Activated naive CD8-positive, alpha-beta T cell treated with anti-CD3 and anti-CD28 coated beads, Interleukin-2, amount 50 U/mL, for 24 hours (primary cell): ENCODE data around the gene GPR107.
A peak's percentile ranks its signal among the peaks of the same experiment; 100 is the strongest.

Experiments
- ATAC-seq: fragments of 150-1000 bp; cut with Tn5 transposase; one replicate; pipeline ENCODE4 v1.10.0; 2021
- DNase-seq: peaks from one replicate; pipeline ENCODE4 v3.0.0; 2021
- H3K27ac Mint-ChIP-seq: one replicate; pipeline ENCODE4 v1.8.0; 2021; ENCODE audit warnings: mild to moderate bottlenecking, mixed read lengths
- H3K27me3 Mint-ChIP-seq: one replicate; pipeline ENCODE4 v1.8.0; 2021; ENCODE audit warnings: mixed read lengths
- H3K36me3 Mint-ChIP-seq: one replicate; pipeline ENCODE4 v1.8.0; 2021; ENCODE audit warnings: low read depth, mixed read lengths
- H3K4me1 Mint-ChIP-seq: one replicate; pipeline ENCODE4 v1.8.0; 2021; ENCODE audit warnings: mixed read lengths
- H3K4me3 Mint-ChIP-seq: one replicate; pipeline ENCODE4 v1.8.0; 2021; ENCODE audit warnings: mild to moderate bottlenecking, moderate library complexity, mixed read lengths
- H3K9me3 Mint-ChIP-seq: one replicate; pipeline ENCODE4 v1.8.0; 2021; ENCODE audit warnings: mixed read lengths

Gene GPR107

DNA sequence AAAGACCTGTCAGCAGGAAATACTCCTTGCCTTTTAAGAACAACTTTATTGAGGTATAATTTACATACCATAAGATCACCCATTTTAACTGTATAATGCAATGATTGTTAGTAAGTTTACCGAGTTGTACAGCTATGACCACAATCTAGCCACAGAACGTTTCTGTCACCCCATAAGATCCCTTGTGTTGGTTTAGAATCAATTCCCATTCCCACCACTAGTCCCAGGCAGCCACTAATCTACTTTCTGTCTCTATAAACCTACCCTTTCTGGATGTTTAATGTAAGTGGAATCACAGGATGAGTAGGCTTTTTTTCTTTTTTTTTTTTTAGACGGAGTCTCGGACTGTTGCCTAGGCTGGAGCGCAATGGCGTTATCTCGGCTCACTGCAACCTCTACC, 4.4 kb downstream of the GPR107 start:
- no peaks in the 10 kb centered on the region for H3K27me3 Mint-ChIP-seq
- H3K9me3 Mint-ChIP-seq, result no peaks in the 10 kb centered on the region
- no peak overlapping the region for H3K27ac Mint-ChIP-seq
- ATAC-seq, result no peak
- H3K36me3 Mint-ChIP-seq, result peaks cover 18% of the 10 kb centered on the region
- peaks cover 32% of the 10 kb centered on the region for H3K4me1 Mint-ChIP-seq
- DNase-seq, result no peak
- no peak overlapping the region for H3K4me3 Mint-ChIP-seq

DNA sequence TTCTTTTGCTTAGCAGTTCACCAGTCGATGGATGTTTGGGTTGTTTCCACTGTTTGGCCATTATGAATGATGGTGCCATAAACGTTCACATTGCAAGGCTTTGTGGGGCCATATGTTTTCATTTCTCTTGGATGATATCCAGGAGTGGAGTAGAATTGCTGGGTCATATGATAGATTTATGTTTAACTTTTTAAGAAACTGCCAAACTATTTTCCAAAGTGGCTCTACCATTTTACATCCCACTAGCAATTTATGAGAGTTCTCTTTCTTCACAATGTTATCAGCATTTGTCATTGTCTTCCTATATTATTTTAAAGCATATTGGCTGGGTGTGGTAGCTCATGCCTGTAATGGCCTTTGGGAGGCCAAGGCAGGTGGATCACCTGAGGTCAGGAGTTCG, 5.2 kb downstream of the GPR107 start:
- Mint-ChIP-seq H3K27ac (no peak overlapping the region), H3K36me3 (peaks cover 18% of the 10 kb centered on the region), H3K4me1 (peaks cover 31% of the 10 kb centered on the region), H3K4me3 (no peak overlapping the region), H3K9me3 (no peaks in the 10 kb centered on the region), H3K27me3 (no peaks in the 10 kb centered on the region)
- ATAC-seq (no peak), DNase-seq (no peak)

- Mint-ChIP-seq H3K9me3 (no peaks in the 10 kb centered on the region), H3K4me3 (no peak overlapping the region), H3K27me3 (no peaks in the 10 kb centered on the region), H3K27ac (no peak overlapping the region), H3K4me1 (peaks cover 26% of the 10 kb centered on the region), H3K36me3 (peaks cover 15% of the 10 kb centered on the region)
- DNase-seq (no peak), ATAC-seq (no peak)
Measured at GRCh38 chr9:130060296-130060695, 6.6 kb downstream of the GPR107 start.

- Mint-ChIP-seq H3K9me3 (no peaks in the 10 kb centered on the region), H3K27ac (no peak overlapping the region), H3K36me3 (peaks cover 18% of the 10 kb centered on the region), H3K4me1 (peaks cover 27% of the 10 kb centered on the region), H3K27me3 (no peaks in the 10 kb centered on the region), H3K4me3 (no peak overlapping the region)
- DNase-seq (no peak), ATAC-seq (no peak)
Measured at GRCh38 chr9:130062750-130063149, 9.0 kb downstream of the GPR107 start.

DNA sequence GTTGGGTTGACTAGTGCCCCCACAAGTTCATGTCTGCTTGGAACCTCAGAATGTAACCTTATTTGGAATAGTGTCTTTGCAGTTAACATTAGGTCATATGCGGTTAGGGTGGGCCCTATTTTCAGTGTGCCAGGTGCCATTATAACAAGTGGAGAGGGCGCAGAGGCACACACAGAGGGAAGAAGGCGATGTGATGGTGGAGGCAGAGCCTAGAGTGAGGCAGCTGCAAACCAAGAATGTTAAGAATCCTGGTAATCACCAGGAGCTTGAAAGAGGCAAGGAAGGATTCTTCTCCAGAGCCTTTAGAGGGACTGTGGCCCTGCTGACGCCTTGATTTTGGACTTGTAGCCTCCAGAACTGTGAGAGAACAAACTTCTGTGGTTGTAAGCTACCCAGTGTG, 10.9 kb downstream of the GPR107 start:
- Mint-ChIP-seq H3K4me3 (no peak overlapping the region), H3K36me3 (peaks cover 10% of the 10 kb centered on the region), H3K4me1 (peaks cover 36% of the 10 kb centered on the region), H3K27me3 (no peaks in the 10 kb centered on the region), H3K9me3 (no peaks in the 10 kb centered on the region), H3K27ac (no peak overlapping the region)
- ATAC-seq (no peak), DNase-seq (no peak)

- Mint-ChIP-seq H3K9me3 (no peaks in the 10 kb centered on the region), H3K4me1 (peaks cover 40% of the 10 kb centered on the region), H3K36me3 (peaks cover 5% of the 10 kb centered on the region), H3K4me3 (no peak overlapping the region), H3K27ac (no peak overlapping the region), H3K27me3 (no peaks in the 10 kb centered on the region)
- no peak for DNase-seq
- no peak for ATAC-seq
Measured at GRCh38 chr9:130069048-130069447, 15.3 kb downstream of the GPR107 start.

DNA sequence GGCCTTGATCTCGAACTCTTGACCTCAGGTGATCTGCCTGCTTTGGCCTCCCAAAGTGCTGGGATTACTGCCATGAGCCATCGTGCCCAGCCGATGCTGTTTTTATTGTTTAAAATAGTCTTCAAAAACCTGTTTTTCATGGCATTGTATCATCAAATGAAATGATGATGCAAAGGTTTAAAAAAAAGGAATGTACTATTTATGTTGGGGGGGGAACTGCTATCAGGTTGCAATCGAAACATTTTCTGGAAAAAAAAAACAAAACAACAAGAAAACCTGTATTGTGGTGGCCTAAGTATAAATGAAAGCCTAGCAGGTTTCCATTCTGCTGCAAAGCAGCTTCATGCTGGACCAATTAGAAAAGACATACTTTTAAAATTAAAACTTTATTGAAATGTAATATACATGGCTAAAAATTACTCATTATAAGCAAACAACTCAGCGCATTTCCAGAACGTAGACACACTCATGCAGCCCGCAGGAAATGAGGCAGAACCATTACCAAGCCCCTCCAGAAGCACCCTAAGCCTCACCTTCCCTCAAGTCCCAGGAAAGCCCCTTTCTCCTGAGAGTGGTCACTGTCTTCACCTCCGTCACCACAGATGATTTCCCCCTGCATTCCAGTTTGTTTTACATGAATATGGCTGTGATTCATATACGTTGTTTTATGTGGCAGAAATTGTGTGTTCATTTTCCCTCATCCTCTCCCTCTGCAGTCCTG, 19.0 kb downstream of the GPR107 start:
- DNase-seq (peak; percentile 25), ATAC-seq (peak; percentile 85)

DNA sequence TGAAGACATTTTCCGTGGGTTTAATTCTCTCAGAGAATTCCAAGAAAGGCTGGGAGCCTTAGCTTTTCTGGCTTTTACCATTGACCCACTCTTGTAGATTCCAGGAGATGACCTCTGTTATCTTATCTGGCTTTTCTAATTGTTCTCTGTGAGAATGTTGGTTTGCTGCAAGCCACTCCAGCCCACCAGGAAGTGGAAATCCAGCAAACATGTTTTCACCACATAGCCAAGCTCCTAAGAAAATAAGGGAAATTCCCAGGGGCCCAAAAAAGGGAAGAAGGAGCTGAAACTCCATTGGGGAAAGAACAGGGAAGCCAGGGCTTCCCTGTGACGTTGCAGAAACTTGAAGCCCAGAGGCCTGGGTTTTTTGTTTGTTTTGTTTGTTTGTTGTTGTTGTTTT, 19.7 kb downstream of the GPR107 start:
- H3K9me3 Mint-ChIP-seq, result no peaks in the 10 kb centered on the region
- no peak overlapping the region for H3K4me3 Mint-ChIP-seq
- ATAC-seq (no peak), DNase-seq (no peak)
- no peaks in the 10 kb centered on the region for H3K27me3 Mint-ChIP-seq
- peaks cover 17% of the 10 kb centered on the region for H3K36me3 Mint-ChIP-seq
- H3K4me1 Mint-ChIP-seq, result peaks cover 36% of the 10 kb centered on the region
- H3K27ac Mint-ChIP-seq, result peak overlapping the region; percentile 41

More for the DNA sequence above, 19.0 kb downstream of the GPR107 start:
- Mint-ChIP-seq H3K27ac (peak overlapping the region; percentile 41), H3K27me3 (no peaks in the 10 kb centered on the region), H3K4me1 (peaks cover 42% of the 10 kb centered on the region), H3K9me3 (no peaks in the 10 kb centered on the region), H3K36me3 (peaks cover 13% of the 10 kb centered on the region), H3K4me3 (no peak overlapping the region)

- no peaks in the 10 kb centered on the region for H3K9me3 Mint-ChIP-seq
- H3K36me3 Mint-ChIP-seq, result peaks cover 41% of the 10 kb centered on the region
- DNase-seq (no peak), ATAC-seq (no peak)
- no peak overlapping the region for H3K4me3 Mint-ChIP-seq
- peaks cover 12% of the 10 kb centered on the region for H3K4me1 Mint-ChIP-seq
- no peak overlapping the region for H3K27ac Mint-ChIP-seq
- H3K27me3 Mint-ChIP-seq, result no peaks in the 10 kb centered on the region
Measured at GRCh38 chr9:130078547-130078946, 24.8 kb downstream of the GPR107 start.

- no peaks in the 10 kb centered on the region for H3K4me1 Mint-ChIP-seq
- no peak overlapping the region for H3K27ac Mint-ChIP-seq
- H3K36me3 Mint-ChIP-seq, result peaks cover 38% of the 10 kb centered on the region
- ATAC-seq (no peak), DNase-seq (no peak)
- H3K4me3 Mint-ChIP-seq, result no peak overlapping the region
- H3K27me3 Mint-ChIP-seq, result no peaks in the 10 kb centered on the region
- H3K9me3 Mint-ChIP-seq, result no peaks in the 10 kb centered on the region
Measured at GRCh38 chr9:130084337-130084736, 30.6 kb downstream of the GPR107 start.

DNA sequence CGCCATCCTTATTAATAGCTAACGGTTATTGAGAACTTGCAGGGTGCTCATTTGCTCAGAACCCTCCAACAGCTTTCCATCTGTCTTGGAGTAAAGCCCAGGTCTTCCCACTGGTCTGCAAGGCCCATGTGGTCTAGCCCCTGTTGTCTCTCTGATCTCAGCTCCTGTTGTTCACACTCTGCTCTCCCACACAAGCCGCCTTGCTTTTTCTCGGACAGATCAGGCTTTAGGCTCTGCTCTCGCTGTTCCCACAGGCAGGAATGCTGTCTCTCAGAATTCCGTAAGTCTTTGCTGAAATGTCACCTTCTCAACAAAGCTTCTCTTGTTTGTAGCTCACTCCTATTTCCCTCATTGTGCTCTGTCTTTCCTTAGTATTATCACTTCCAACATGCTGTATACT, 34.3 kb downstream of the GPR107 start:
- H3K4me3 Mint-ChIP-seq, result no peak overlapping the region
- ATAC-seq, result no peak
- no peaks in the 10 kb centered on the region for H3K27me3 Mint-ChIP-seq
- H3K9me3 Mint-ChIP-seq, result no peaks in the 10 kb centered on the region
- DNase-seq, result no peak
- H3K4me1 Mint-ChIP-seq, result no peaks in the 10 kb centered on the region
- H3K27ac Mint-ChIP-seq, result no peak overlapping the region
- H3K36me3 Mint-ChIP-seq, result peaks cover 36% of the 10 kb centered on the region

DNA sequence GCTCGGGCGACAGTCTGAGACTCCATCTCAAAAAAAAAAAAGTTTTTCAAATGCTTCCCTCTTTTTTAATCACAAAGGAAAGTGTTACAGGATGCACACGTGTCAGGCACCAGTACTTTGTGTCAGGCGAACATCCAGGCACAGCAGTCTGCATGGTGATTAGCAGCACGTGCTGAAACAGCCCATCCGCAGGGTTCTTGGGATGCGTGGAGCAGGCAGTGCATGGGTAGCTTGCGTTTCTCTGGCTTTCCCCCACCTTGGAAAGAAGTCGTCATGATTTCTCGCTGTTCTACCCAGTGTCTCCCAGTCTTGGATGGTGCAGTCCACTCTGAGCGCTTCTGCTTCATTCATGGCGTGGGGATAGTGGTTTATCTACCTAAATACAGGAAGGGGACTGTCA, 35.4 kb downstream of the GPR107 start:
- DNase-seq (no peak), ATAC-seq (no peak)
- Mint-ChIP-seq H3K4me3 (no peak overlapping the region), H3K27ac (no peak overlapping the region), H3K36me3 (peaks cover 36% of the 10 kb centered on the region), H3K9me3 (no peaks in the 10 kb centered on the region), H3K27me3 (no peaks in the 10 kb centered on the region), H3K4me1 (no peaks in the 10 kb centered on the region)

DNA sequence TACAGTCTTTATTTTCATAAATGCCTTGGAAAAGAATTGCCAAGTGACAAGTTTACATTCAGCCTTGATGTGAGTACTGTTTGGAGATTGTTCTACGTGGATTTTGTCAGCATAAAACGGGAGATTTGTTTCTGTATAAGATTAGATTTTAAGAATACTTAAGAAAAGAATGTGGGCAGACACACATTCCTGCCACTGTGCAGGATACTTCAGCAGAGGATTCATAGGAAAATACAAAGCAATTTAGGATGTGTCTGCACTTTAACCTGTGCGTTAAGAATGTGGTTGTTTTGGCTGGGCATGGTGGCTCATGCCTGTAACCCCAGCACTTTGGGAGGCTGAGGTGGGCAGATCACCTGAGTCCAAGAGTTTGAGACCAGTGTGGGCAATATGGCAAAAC, 37.2 kb downstream of the GPR107 start:
- Mint-ChIP-seq H3K4me1 (peaks cover 11% of the 10 kb centered on the region), H3K36me3 (peaks cover 41% of the 10 kb centered on the region), H3K27me3 (no peaks in the 10 kb centered on the region), H3K9me3 (no peaks in the 10 kb centered on the region), H3K4me3 (no peak overlapping the region), H3K27ac (no peak overlapping the region)
- no peak for DNase-seq
- ATAC-seq, result no peak

GRCh38 chr9:130092910-130093309, 39.2 kb downstream of the GPR107 start:
- H3K4me3 Mint-ChIP-seq, result no peak overlapping the region
- peaks cover 47% of the 10 kb centered on the region for H3K36me3 Mint-ChIP-seq
- no peak for DNase-seq
- ATAC-seq, result no peak
- H3K27me3 Mint-ChIP-seq, result no peaks in the 10 kb centered on the region
- no peaks in the 10 kb centered on the region for H3K9me3 Mint-ChIP-seq
- peak overlapping the region; percentile 18 for H3K27ac Mint-ChIP-seq
- peaks cover 20% of the 10 kb centered on the region for H3K4me1 Mint-ChIP-seq

GRCh38 chr9:130095872-130096271, 42.2 kb downstream of the GPR107 start:
- peak; percentile 89 for ATAC-seq
- Mint-ChIP-seq H3K4me1 (peaks cover 23% of the 10 kb centered on the region), H3K9me3 (no peaks in the 10 kb centered on the region), H3K27me3 (no peaks in the 10 kb centered on the region), H3K36me3 (peaks cover 49% of the 10 kb centered on the region), H3K27ac (peak overlapping the region; percentile 53), H3K4me3 (no peak overlapping the region)
- no peak for DNase-seq

- ATAC-seq (no peak), DNase-seq (no peak)
- Mint-ChIP-seq H3K27me3 (no peaks in the 10 kb centered on the region), H3K36me3 (peaks cover 49% of the 10 kb centered on the region), H3K9me3 (no peaks in the 10 kb centered on the region), H3K4me3 (no peak overlapping the region), H3K27ac (no peak overlapping the region), H3K4me1 (peaks cover 17% of the 10 kb centered on the region)
Measured at GRCh38 chr9:130100681-130101080, 47.0 kb downstream of the GPR107 start.
